HCT116 (cell line): Measurements from ENCODE around the gene CTDSP1.

ENCODE experiments used
- ATF3 ChIP-seq: IDR thresholded peaks from 2 replicates; pipeline ENCODE4 v1.6.1; 2012
- CBX3 ChIP-seq: IDR thresholded peaks from 2 replicates; pipeline ENCODE4 v1.6.1; 2012; ENCODE audit warnings: low read depth
- ELF1 ChIP-seq: IDR thresholded peaks from 2 replicates; pipeline ENCODE4 v1.6.1; 2012; ENCODE audit warnings: low read depth, borderline replicate concordance
- EZH2 ChIP-seq: fragments of 200-600 bp; sonication (generic); IDR thresholded peaks from 2 replicates; pipeline ENCODE4 v1.6.1; 2017; ENCODE audit warnings: antibody characterized with exemption, mixed run types
- POLR2A ChIP-seq: IDR thresholded peaks from 2 replicates; pipeline ENCODE4 v1.7.0; 2011; ENCODE audit warnings: borderline replicate concordance; ENCODE audit not compliant: insufficient read depth, insufficient read length; ENCODE audit errors: extremely low read depth
- SRF ChIP-seq: IDR thresholded peaks from 2 replicates; pipeline ENCODE4 v1.6.1; 2012; ENCODE audit warnings: low read depth
- ZNF274 ChIP-seq: fragments of 200-500 bp; sonication (Bioruptor generic); IDR thresholded peaks from 2 replicates; pipeline ENCODE4 v1.6.1; 2014; ENCODE audit warnings: mild to moderate bottlenecking, low read depth, low read length, inconsistent platforms
- TF ChIP-seq, protein P1 (sequence below), 3 experiments: fragments of 200-600 bp in 1 of 3; sonication (generic) in 1 of 3; IDR thresholded peaks in 2 of 3; conservative IDR thresholded peaks in 1 of 3; 2 replicates each; pipeline ENCODE4 v1.5.1; 2012 to 2017; ENCODE audit warnings: low read depth in 2 of 3, low read length in 2 of 3, antibody characterized with exemption in 1 of 3, borderline replicate concordance in 1 of 3, control low read depth in 1 of 3, mild to moderate bottlenecking in 1 of 3, mixed read lengths in 1 of 3, mixed run types in 1 of 3, moderate library complexity in 1 of 3; ENCODE audit not compliant: insufficient read depth in 1 of 3

DNA sequence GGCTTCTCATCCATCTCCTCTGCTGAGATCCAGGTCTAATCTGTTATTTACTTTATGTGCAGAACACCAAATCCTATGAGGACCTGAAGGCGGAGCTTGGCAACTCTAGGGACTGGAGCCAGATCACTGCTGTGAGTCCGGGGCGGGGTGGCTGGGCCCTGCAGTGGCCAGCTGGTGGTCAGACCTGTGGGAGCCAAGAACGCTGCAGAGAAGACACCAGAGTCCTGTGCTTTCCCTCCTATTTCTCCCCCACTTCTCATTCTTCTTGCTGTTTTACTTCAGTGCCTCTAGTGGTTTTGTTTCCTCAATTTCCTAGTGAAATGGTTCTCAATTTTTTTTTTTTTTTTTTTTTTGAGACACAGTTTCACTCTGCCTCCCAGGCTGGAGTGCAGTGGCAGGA is 38.9 kb downstream of the CTDSP1 start:
- TF ChIP-seq, protein P1, sequence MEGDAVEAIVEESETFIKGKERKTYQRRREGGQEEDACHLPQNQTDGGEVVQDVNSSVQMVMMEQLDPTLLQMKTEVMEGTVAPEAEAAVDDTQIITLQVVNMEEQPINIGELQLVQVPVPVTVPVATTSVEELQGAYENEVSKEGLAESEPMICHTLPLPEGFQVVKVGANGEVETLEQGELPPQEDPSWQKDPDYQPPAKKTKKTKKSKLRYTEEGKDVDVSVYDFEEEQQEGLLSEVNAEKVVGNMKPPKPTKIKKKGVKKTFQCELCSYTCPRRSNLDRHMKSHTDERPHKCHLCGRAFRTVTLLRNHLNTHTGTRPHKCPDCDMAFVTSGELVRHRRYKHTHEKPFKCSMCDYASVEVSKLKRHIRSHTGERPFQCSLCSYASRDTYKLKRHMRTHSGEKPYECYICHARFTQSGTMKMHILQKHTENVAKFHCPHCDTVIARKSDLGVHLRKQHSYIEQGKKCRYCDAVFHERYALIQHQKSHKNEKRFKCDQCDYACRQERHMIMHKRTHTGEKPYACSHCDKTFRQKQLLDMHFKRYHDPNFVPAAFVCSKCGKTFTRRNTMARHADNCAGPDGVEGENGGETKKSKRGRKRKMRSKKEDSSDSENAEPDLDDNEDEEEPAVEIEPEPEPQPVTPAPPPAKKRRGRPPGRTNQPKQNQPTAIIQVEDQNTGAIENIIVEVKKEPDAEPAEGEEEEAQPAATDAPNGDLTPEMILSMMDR (IDR thresholded peaks at IDR 0.05 in 2 of 3, conservative IDR thresholded peaks at IDR 0.05 in 1 of 3; ENCODE audit: borderline replicate concordance in 1 of 3, insufficient read depth in 1 of 3, low read depth in 2 of 3, low read length in 2 of 3), result no peak
- no peak for TF ChIP-seq ELF1
- no peak for TF ChIP-seq ZNF274
- no peak for TF ChIP-seq EZH2
- TF ChIP-seq POLR2A, result no peak
- no peak for TF ChIP-seq ATF3
- no peak for TF ChIP-seq SRF
- TF ChIP-seq CBX3, result no peak
